Activated CD8-positive, alpha-beta T cell treated with anti-CD3 and anti-CD28 coated beads for 36 hours (primary cell): ENCODE data around the gene MYCBPAP. TPM values are rescaled to one million over a fixed set of nuclear protein-coding genes. Genes with fewer than 3 reads are reported as not detected.
A peak's percentile ranks its signal among the peaks of the same experiment; 100 is the strongest.

Source experiments
- ATAC-seq: fragments of 200-7000 bp; cut with Tn5 transposase; one replicate; pipeline ENCODE4 v1.10.0; 2021; ENCODE audit warnings: mild to moderate bottlenecking, moderate library complexity
- CTCF ChIA-PET: fragments of 350-600 bp; sonication (Branson Sonifier 250); formaldehyde crosslinking; loops from one replicate; lab custom pipeline; 2021; ENCODE audit warnings: antibody characterized with exemption; lab: Charles Lee
- POLR2A ChIA-PET: fragments of 350-600 bp; sonication (Branson Sonifier 250); formaldehyde crosslinking; loops from one replicate; lab custom pipeline; 2021; ENCODE audit warnings: antibody characterized with exemption; lab: Charles Lee
- DNase-seq: peaks from one replicate; pipeline ENCODE4 v3.0.0-alpha.2; 2020
- H3K27ac Mint-ChIP-seq: one replicate; pipeline ENCODE4 v1.8.0; 2021; ENCODE audit warnings: mild to moderate bottlenecking, mixed read lengths
- H3K27me3 Mint-ChIP-seq: one replicate; pipeline ENCODE4 v1.8.0; 2021; ENCODE audit warnings: mixed read lengths
- H3K36me3 Mint-ChIP-seq: one replicate; pipeline ENCODE4 v1.8.0; 2021; ENCODE audit warnings: low read depth, mixed read lengths
- H3K4me1 Mint-ChIP-seq: one replicate; pipeline ENCODE4 v1.8.0; 2021; ENCODE audit warnings: low read depth, mixed read lengths
- H3K4me3 Mint-ChIP-seq: one replicate; pipeline ENCODE4 v1.8.0; 2021; ENCODE audit warnings: mild to moderate bottlenecking, moderate library complexity, mixed read lengths
- H3K9me3 Mint-ChIP-seq: one replicate; pipeline ENCODE4 v1.8.0; 2021; ENCODE audit warnings: mixed read lengths
- CTCF ChIP-seq: fragments of 200-600 bp; IDR thresholded peaks from one replicate; pipeline ENCODE4 v1.8.0; 2022; ENCODE audit warnings: antibody characterized with exemption, mild to moderate bottlenecking
- intact Hi-C: fragments of 100-400 bp; cut with micrococcal nuclease; formaldehyde crosslinking; loops from one replicate; pipeline ENCODE4 v1.10.0; 2022
- total RNA-seq, 2 experiments: library from RNA; stranded (reverse); gene quantifications; one replicate each; pipeline ENCODE4 v1.2.3, GENCODE V29; 2021

MYCBPAP gene
- total RNA-seq, 2 experiments from 2014 or later = 6.7 to 6.9 TPM

DNA sequence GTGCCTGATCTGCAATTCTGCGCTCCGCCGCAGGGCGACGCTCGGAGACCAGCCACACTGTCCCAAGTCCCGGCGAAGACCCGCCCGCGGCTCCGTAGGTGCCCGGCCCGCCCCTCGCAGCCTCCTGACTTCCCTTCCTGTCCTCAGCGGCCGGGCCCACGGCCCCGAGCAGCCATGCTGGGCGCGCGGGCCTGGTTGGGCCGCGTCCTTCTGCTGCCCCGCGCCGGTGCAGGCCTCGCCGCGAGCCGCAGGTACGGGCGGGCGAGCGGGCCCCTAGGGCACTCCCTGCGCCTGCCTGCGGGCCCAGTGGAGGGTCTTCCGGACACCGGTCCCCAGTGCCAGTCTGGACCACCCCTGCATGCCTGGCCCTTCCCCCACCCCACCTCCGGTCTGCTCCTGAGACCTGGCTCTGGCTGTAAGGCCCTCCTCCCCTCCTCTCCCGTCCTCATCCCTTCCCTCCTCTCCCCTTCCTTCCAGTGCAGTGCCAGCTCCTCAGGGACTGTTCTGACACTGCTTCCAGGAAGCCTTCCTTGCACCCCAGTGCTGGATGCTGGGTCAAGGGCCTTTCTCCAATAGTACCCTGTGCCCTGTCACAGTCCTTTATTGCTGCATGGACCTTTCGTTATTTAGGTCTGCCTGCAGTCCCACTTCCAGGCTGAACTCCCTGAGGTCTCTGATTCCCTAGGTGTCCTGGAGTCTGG is 38.9 kb downstream of the MYCBPAP start, which contains the start of gene SPATA20:
SPATA20 (plus strand) TSS at position 140 of the 701 bp plus-strand sequence; CDS start at position 175, 35 bp downstream.
- intact Hi-C loops = loop anchor here (2.0 to 10.0 kb wide), 3 partner anchors 76 to 298 kb away; no protein-coding TSS in a partner anchor
- CTCF ChIA-PET = interaction anchor here (0.6 to 2.1 kb wide), 16 partner anchors 15 to 305 kb away, joined by 3 to 15 read pairs (median 3); no protein-coding TSS in a partner anchor
- peak within 1 kb of the TSS; percentile 82 for H3K4me3 Mint-ChIP-seq
- peak within 1 kb of the TSS; percentile 76 for H3K27ac Mint-ChIP-seq
- peak; percentile 99 for TF ChIP-seq CTCF
- peak; percentile 92 for ATAC-seq
- peaks cover 2% of the 10 kb centered on the region for H3K27me3 Mint-ChIP-seq
- H3K4me1 Mint-ChIP-seq = peaks cover 9% of the 10 kb centered on the region
- peak; percentile 95 for DNase-seq
- H3K36me3 Mint-ChIP-seq = no peaks in the 10 kb centered on the region
- no peaks in the 10 kb centered on the region for H3K9me3 Mint-ChIP-seq
- POLR2A ChIA-PET = no interaction called here

GRCh38 chr17:50547736-50548083 is 39.5 kb downstream of the MYCBPAP start:
- DNase-seq (no peak), ATAC-seq (no peak)
- ChIA-PET CTCF (interaction anchor here (0.6 to 2.1 kb wide), 6 partner anchors 69 to 294 kb away, joined by 3 to 15 read pairs (median 4); no protein-coding TSS in a partner anchor), POLR2A (no interaction called here)
- TF ChIP-seq CTCF = no peak
- Mint-ChIP-seq H3K27me3 (peaks cover 2% of the 10 kb centered on the region), H3K27ac (peak overlapping the region; percentile 76), H3K4me1 (peaks cover 4% of the 10 kb centered on the region), H3K36me3 (no peaks in the 10 kb centered on the region), H3K4me3 (peak overlapping the region; percentile 82), H3K9me3 (no peaks in the 10 kb centered on the region)
- intact Hi-C loops = loop anchor here (2.0 to 10.0 kb wide), 3 partner anchors 75 to 297 kb away; no protein-coding TSS in a partner anchor

GRCh38 chr17:50548831-50549230 is 40.6 kb downstream of the MYCBPAP start:
- Mint-ChIP-seq H3K36me3 (no peaks in the 10 kb centered on the region), H3K27me3 (no peaks in the 10 kb centered on the region), H3K4me1 (peaks cover 4% of the 10 kb centered on the region), H3K27ac (no peak overlapping the region), H3K9me3 (no peaks in the 10 kb centered on the region), H3K4me3 (no peak overlapping the region)
- ATAC-seq (no peak), DNase-seq (no peak)
- CTCF ChIA-PET = interaction anchor here (0.9 to 3.5 kb wide), 2 partner anchors 14 to 76 kb away, joined by 3 to 28 read pairs; no protein-coding TSS in a partner anchor
- TF ChIP-seq CTCF = no peak
- intact Hi-C loops = loop anchor here (10.0 kb wide), 2 partner anchors 146 to 296 kb away; no protein-coding TSS in a partner anchor
- POLR2A ChIA-PET = no interaction called here

DNA sequence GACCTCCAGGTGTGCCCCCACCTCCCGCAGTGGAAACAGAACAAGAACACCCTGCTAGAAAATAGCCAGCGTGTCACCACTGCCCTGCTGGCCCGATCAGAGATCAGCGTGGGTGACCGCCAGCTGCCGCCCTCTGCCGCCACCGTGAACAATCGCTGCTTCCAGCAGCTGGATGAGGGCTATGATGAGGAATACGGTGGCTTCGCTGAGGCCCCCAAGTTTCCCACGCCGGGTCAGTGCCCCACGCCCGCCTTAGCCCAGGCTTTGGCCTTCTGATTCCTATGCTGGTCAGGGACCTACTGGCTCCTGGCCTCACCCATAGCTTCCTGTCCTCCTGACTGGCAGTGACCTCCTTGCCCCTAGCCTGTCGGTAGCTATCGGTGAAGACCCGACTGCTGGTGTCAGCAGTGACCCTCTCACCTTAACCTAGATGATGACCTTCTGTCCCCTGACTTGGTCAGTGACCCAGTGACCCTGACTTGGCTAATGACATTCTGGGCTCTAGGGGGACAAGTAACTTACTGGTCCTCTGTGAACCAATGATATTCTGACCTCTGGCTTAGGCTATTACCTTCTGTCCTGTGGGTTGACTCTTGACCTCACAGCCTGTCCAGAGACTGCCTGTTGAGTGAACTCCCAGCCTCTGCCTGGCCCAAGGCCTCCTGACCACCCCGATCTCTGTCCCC is 41.2 kb downstream of the MYCBPAP start:
- H3K36me3 Mint-ChIP-seq = no peaks in the 10 kb centered on the region
- peaks cover 4% of the 10 kb centered on the region for H3K4me1 Mint-ChIP-seq
- DNase-seq (no peak), ATAC-seq (no peak)
- H3K9me3 Mint-ChIP-seq = no peaks in the 10 kb centered on the region
- H3K27ac Mint-ChIP-seq = no peak overlapping the region
- POLR2A ChIA-PET = interaction anchor here (1.1 kb wide), 1 partner anchor 70 kb away, joined by 4 read pairs; no protein-coding TSS in a partner anchor
- no peaks in the 10 kb centered on the region for H3K27me3 Mint-ChIP-seq
- H3K4me3 Mint-ChIP-seq = no peak overlapping the region
- CTCF ChIA-PET = interaction anchor here (0.9 to 3.5 kb wide), 4 partner anchors 13 to 415 kb away, joined by 3 to 28 read pairs (median 4); no protein-coding TSS in a partner anchor
- no peak for TF ChIP-seq CTCF
- intact Hi-C loops = loop anchor here (10.0 kb wide), 2 partner anchors 145 to 295 kb away; no protein-coding TSS in a partner anchor
